GM19035 (cell line): ENCODE measurements around the gene TMEM106C.
A peak's percentile ranks its signal among the peaks of the same experiment; 100 is the strongest.

Experiments used
- ATAC-seq: cut with Tn5 transposase; IDR thresholded peaks from one replicate; pipeline ENCODE4 v1.9.1; 2021; ENCODE audit not compliant: unreplicated experiment

Gene TMEM106C, protein sequence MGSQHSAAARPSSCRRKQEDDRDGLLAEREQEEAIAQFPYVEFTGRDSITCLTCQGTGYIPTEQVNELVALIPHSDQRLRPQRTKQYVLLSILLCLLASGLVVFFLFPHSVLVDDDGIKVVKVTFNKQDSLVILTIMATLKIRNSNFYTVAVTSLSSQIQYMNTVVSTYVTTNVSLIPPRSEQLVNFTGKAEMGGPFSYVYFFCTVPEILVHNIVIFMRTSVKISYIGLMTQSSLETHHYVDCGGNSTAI

DNA sequence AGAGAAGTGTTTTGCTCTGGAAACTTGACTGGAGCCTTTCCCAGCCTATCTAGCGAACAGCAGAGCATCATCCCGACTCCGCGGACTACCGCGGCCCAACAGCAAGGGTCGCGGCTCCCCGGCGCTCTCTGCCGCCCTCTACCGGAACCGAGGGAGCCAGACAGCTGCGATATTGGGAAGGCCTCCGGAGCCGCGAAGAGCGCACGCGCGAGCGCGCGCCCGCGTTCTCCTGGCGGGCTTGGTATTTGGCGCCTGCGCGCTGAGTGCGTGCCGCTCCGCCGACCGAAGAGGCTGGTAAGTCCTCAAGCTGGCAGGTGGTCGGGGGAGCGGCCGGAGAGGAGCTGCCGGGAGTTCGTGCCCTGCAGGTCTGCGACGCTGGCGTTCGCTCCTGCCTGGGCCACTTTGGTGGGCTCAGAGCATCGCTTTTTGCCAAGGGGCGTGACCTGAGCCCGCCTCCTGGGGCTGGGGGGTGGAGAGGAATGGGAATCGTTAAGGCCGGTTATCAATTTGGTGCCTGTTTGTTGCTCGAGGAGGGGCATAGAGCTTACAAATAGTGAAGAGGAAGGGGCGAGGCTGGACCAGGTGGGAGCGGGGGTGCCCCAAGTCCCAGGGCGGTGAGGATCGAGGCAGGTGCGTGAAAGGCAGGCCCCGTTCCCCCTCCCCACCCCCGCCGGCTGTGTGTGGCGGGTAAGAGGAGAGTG, at the start of gene TMEM106C:
Gene TMEM106C (plus strand): TSS at position 257 of the 701 bp plus-strand sequence. CDS start 641 bp downstream, outside the sequence.
- ATAC-seq = peak; percentile 89

DNA sequence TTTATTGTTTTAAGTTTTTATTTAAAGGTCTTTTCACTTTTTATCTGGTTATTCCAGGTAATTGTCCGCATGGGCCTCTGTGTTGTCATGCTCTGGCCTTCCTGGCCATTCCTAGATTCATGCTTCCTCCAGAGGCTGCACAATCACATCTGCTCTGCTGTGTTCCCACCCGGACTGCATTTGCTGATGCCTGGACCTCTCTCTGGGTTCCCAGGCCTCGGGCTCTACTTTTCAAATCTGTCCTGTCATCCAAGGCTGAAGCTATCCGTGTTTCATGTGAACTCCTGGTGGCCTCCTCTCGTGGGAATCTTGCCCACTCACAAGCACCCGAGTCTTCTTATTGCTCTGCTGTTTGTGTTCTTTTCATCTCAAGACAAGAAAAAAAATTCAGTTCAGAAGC, 42.5 kb upstream of the TMEM106C start:
- no peak for ATAC-seq

DNA sequence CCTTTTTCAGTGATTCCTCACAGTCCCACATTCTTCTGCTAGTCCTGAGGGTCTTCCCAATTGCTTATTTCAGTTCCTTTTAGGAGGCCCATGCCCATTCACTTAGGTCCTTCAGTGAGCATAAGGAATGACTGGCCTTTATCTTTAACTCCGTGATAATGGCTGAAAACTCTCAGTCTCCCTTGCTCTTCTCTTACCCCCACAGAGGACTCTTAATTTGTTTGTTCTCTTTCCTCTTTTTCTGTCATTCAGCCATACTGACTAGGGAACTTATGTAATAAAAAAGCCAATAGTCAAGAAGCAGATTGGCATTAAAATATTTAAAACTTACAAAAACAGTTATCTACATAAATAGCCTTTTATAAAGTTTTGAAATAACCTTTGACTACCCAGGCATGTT, 41.5 kb upstream of the TMEM106C start:
- ATAC-seq = no peak

DNA sequence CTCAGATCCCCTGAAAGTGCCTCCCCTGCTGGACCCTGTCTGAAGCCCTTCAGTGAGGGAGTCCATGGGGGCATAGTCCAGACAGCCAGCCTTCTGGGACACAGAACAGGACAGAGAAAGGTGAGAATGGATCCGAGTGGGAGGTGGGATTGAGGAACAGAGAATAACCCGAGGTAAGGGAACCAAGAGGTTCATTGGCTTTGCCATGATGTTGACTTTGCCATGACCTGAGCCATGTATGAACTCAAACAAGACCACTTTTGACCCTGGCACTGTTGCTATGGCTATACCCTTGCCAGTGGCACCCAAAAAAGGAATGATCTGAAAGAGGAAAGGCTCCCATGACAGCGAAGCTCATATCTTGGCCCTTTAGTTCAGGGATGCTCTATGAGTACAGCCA, 36.0 kb upstream of the TMEM106C start:
- no peak for ATAC-seq

DNA sequence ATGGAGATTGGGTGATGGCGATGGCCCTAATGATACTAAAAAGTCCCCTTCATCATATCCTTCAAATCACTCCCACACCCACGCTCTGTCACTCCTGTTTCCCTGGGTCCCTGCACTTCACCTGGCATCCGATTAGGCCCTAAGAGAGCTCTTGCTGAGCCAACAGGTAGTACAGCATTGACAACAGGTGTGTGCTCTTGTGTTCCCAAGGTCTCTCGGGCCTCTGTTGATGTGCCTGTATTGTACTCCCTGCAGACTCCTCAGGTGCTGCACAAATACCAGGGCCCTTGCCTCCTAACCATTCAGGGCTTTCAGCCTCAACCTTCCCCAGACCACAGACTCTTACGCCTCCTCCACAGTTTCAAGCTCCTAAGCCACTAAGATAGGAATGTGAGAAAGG, 32.8 kb upstream of the TMEM106C start:
- no peak for ATAC-seq

DNA sequence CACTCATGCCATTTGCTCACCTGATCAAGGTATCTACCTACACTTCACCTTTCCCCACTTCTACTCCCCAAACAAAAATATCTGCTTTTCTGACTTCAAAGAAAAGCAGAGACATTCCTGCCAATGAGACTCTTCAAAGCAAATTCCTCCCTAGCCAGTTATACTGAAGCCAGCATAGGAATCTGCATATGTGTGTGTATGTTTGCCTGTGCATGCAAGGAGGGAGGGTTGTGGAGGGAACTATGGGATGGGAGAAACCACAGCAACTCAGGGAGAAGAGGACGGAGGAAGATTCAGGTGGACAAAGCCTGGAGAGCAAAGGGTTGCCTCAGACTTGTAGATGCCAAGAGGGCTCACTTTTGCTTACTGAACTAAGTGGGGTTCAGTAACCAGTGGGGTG, 32.2 kb upstream of the TMEM106C start:
- ATAC-seq = no peak

DNA sequence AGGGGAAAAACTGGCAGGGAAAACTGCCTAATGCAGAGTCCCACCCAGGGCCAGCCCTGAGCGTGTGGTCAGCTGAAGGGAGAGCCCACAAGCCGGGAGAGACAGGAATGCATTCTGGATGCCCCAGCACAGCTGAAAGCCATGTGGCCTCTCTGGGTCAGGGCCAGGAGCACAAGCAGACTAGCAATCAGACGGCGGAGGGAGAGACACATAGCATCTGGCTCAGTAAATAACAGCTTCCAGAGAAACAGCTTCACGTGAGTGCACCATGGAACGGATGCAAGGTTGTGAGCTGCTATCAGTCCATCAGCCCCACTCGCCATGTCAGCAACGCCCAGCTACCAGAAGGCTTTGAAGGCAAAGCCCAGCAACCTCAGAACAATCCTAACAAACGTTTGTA, 28.2 kb upstream of the TMEM106C start:
- no peak for ATAC-seq

DNA sequence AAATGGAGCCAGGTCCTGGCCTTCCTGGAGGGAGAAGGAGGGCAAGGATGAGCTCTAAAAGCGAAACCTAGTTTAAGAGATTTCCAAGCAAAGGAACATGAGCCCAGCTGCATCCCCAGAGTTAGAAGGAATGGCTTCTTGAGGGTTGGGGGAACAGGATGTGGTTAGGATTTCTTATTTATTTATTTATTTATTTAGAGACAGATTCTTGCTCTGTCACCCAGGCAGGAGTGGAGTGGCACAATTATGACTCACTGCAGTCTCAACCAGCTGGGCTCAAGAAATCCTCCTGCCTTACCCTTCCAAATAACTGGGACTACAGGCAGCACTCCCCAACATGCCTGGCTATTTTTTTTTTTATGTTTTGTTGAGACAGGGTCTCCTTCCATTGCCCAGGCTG, 25.3 kb upstream of the TMEM106C start:
- no peak for ATAC-seq

DNA sequence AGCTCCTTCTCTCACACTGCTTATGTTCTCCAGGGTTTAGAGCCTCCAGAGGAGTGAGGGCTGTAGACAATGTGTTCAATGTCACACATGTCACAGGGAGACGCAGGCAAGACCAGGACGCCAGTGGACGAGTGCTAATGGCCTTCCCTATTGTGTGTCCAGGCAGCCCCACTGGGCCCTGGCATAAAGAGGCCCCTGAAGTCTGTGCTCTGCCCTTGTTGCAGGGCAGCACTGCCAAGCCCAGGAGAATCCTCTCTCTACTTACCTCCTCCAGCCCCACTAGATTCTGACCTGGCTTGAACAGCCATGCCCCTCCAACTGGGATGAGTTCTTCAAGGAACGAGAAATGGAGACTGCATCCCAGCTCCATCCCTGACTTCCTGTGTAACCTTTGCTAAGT, 24.8 kb upstream of the TMEM106C start:
- ATAC-seq = no peak

DNA sequence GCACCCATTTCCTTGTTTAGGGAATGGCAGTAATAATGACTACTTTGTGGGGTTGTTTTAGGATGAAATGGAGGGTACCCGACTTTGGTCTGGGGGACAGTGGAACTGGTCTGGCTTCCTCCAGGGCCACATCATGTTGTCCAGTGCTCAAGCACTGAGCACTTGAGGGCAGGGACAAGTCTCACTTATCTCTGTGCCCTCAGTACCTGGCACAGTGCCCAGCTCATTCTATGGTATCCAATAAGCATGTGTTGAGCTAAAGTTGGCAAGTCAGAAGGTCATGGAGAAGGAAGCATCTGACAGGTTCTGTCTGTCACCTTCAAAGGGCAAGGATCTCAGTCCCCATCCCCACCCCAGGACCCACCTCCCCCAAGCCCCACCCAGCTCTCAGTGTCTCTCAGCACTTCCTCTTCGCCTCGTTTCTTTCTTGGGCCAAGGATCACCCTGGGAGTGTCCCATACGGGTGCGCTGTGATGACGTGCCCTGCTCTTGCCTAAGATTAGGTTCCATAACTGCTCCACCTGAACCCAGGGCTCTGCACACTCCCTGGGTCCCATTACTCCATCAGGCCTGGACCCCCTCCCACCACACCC, 24.3 kb upstream of the TMEM106C start:
- no peak for ATAC-seq

DNA sequence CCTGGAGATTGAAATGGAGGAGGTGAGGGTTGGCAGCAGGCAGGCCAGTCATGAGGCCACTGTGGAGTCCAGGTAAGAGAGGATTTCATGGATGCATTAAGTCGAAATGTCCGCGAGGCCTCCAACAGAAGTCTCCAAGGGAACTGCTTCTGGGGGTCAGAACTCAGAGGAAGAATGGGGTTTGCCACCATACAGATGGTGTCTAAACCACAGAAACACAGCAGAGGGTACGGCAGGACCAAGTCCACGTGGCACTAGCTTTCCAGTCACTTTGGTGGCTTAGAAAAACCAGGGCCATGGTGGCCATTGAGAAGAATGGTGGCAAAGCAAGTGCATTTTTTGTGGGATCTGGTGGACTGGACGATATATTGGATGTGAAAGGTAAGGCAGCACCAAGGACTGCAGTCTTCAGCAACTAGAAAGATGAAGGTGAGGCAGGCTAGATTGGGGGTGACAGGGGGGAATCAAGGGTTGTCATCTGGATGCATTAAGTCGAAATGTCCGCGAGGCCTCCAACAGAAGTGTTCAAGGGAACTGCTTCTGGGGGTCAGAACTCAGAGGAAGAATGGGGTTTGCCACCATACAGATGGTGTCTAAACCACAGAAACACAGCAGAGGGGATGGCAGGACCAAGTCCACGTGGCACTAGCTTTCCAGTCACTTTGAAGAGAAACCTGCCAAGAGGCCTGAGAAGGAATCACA, 22.5 kb upstream of the TMEM106C start:
- ATAC-seq = no peak

DNA sequence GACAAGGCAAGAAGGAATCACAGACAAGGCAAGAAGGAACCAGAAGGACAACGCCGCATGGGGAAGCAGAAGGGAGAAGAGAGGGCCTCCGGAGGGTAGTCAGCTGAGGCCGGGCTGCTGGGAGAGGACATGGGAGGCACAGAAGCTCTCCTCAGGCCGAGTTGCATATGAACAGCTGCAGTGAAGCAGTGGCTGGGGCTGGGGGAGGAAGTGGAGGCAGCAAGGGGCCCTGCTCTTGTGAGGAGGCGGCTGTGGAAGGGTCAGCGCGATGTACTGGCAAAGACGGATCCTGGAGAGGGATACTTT, 22.0 kb upstream of the TMEM106C start:
- ATAC-seq = no peak

DNA sequence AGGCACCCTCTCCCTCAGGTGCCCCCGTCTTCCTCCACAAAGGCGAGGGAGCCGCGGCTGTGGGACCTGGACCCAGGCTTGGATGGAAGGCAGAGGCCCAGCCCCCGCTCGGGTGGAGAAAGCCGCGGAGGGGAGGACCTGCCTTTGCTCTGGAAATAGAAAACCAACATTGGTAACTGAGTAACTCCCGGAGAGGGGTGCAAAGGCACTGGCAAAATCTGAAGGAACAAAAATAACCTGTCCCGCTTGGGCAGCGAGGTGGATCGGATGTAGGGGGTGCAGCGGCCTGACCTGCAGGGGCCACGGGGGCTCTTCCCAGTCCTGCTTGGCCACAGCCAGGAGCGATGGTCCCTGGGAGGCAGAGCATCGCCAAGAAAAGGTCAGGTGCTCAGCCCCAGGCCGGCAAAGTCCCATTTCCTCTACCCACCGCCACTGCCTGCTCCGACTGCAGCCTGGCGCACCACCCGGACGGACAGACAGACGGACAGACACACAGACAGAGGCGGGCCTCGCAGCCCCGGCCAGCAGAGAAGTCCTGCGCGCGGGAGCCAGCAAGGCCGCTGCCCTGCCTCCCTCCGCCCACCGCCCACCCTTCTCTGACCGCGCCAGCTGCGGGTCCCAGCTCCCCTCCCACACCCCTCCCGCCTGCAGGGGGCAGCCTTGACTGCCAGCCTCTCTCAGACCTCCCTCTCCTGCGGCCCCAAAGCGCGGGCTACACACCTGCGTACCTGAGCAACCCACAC, 21.4 kb upstream of the TMEM106C start:
- no peak for ATAC-seq

DNA sequence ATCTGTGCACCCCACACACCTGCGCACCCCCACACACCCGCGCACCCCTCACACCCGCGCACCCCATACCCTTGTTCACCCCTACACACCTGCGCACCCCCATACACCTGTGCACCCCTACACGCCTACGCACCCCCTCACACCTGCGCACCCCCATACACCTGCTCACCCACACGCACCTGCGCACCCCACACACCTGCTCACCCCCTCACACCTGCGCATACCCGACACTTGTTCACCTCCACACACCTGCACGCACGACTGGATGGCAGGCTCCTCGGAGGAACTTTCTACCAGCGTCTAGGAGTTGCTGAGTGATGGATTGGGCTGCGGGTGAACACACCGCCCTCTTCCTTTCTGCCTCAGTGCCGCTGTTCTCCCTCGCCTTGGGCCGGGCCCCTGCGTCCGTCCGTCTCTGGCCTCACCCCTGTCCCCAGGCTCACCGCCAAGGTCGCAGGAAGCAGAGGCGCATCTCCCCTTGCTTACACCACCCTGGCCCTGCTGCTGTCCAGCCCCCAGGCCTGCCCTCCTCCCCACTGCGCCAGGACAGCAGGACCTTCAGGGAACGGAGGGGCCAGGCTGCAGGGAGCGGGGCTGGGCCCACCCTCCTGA, 20.7 kb upstream of the TMEM106C start:
- no peak for ATAC-seq

DNA sequence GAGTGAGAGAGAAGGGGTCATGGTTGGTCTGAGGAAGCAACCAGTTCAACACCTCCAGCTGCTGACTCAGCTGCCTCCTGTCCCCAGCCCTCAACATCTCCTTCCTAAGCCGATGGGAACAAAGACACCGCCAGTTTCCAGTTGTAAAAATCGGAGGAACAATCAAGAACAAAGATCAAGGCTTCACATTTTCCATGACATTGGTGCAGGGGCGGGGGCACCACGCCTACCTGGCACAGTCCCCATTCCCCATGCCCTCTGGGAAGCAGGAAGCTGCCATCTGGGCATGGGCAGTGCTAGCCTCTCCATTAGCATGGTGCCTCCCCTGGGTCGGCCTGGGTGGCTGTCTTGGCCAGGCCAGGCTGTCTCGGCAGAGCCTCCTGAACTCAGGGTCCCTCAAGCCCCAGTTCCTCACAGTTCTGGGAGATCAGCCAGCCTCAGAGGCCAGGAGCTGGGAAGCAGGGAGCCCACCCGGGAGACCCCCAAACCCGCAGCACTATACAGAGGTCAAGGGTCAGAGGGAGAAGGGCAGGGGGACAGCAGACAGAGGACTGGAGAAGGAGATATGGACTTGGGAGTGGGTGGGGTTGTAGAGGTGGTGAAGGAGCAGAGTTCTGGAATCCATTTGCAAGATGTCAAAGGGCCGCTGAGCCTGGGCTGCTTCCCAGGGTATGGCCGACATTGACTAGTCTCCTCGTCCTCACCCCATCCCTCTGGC, 19.6 kb upstream of the TMEM106C start:
- no peak for ATAC-seq

DNA sequence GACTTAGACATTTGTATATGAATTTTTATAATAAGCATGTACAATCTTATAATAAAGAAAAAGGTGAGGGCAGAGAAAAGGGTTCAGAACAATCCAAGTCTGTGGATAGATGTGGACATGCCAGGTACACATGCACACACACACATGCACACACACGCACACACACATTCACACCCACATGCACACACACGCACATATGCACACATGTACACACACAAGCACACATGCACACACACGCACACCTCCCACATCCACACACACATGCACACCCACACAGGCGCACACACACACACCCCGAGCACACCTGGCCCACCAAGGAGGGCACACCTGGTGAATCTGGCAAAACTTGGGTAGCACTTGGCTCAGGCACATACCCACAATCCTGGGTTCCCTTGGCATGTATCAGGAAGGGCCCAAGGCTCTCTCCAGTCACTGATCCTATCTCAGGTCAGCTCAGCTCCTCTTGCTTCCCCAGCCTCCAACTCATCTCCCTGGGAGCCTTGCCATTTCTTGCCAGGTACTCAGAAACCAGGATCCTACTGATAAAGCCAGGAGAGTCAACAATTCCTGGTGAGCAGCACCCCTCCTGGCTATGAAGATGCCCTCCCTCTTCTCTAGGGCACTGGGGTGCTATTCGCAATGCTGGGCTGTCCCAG, 18.6 kb upstream of the TMEM106C start:
- no peak for ATAC-seq

DNA sequence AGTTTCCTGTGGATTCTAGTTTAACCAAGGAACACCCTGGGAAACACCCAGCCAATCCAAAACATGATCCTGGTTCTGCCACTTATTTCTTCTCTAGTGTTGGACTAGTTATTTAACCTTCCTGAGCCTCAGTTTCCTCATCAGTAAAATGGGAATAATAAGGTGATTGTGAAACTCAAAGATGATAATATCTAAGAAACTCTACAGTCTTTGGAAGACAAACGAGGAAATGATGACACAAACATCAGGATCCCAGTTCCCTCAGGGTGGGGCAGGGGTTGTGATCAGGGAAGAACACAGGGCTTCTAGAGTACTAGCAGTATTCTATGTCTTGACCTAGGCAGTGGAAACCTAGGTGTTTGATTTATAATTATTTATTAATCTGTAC, 18.1 kb upstream of the TMEM106C start:
- no peak for ATAC-seq

DNA sequence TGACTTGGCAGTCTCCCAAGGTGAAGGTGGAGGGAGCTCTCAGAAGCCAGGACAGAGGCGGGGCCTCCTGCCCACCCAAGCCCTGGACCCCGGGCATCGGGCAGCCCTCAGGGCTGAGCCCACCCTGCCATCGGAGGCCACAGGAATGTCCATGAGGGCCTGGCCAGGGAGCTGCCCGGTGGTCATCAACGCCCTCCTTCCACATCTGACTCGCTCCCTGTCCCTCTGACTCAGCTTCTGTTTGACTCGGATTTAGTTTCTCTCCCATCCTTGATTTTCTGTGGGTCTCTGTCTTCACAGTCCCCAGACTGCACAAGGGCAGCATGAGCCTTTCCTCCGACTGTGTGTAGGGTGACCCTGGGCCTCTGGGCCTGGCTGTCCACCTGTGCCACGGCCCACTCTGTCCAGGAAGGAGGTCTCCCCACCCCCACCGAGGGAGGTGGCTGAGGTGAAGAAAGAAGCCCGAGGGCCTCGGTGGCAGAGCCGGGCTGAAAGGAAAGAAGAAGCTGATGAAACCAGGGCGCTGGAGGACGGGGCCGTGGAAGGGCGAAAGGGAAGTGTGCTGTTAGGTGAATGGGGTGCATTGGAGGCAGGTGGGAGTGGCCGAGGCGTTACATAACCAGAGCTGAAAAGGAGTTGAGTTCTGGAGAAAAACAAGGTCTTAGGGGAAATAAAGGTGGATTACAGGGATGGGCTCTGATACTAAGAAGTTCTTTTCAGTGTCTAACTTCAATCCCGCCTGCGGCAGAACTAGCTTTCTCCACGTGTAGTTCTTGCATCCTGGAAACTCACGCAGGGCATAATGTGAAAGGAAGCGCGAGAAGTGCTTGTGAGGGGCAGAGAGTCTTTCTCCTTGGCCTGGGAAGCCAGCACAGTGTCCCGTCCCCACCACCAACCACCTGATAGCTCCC, 16.7 kb upstream of the TMEM106C start:
- ATAC-seq = no peak

DNA sequence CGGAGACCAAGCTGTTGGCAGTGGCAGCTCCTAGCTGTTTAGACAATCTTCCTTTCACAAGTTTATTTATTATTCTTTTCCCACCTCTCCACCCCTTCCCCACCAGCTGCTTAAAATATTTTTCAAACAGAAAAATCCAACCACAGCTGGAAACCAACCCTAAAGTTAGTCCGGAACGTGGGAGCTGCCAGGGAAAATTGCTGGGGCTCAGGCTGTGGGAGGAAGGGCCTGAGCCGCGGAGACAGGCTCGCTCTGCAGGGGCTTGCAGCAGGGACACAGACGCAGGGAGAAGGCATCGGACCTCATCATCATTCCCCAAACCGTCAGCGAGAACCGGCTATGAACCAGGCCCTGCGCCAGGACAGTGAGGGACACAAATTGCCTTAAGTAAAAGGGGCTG, 16.1 kb upstream of the TMEM106C start:
- no peak for ATAC-seq
